ENCODE results near the gene MAST1.
"Not testable (repeated sequence)": the region's sequence is repeated elsewhere in the genome, so short reads cannot be mapped to it uniquely, and the experiment has no call there.

MAST1 gene

GRCh38 chr19:12794971-12795381, 43.3 kb upstream of the MAST1 start:
- no peak overlapping the region for H3K4me3 ChIP-seq (ENCODE audit: control insufficient read depth in 1 of 7, extremely low read depth in 1 of 7, insufficient read depth in 4 of 7, low read depth in 2 of 7, low read length in 6 of 7)
- DNase-seq = no peak
- POLR2A ChIA-PET = interaction anchor here (0.7 to 12.0 kb wide), 2 partner anchors 19 to 299 kb away, joined by 3 to 198 read pairs; partner anchors contain the start of gene HOOK2
- no peak overlapping the region for H3K27ac ChIP-seq (ENCODE audit: insufficient read depth in 1 of 2, low read depth in 1 of 2, low read length in 2 of 2, poor library complexity in 1 of 2, severe bottlenecking in 2 of 2)
- no peaks in the 10 kb centered on the region for H3K9me3 ChIP-seq (ENCODE audit: control extremely low read depth in 1 of 5, control insufficient read depth in 4 of 5, insufficient read depth in 2 of 5, low read depth in 1 of 5, low read length in 4 of 5)
- H3K27me3 ChIP-seq (replicated peaks in 2 of 5; ENCODE audit: control insufficient read depth in 4 of 5, insufficient read depth in 5 of 5, low read length in 4 of 5) = no peaks in the 10 kb centered on the region
- 95% methylated on average over 9 of the region's 9 CpGs for WGBS (ENCODE audit: insufficient coverage)
- H3K36me3 ChIP-seq (ENCODE audit: control insufficient read depth in 4 of 4, insufficient read depth in 4 of 4, low read length in 3 of 4) = peaks cover 0 to 12% (median 4%) of the 10 kb centered on the region in 4 experiments
- peaks cover 4 to 41% (median 32%) of the 10 kb centered on the region in 4 experiments for H3K4me1 ChIP-seq (ENCODE audit: control extremely low read depth in 1 of 4, control insufficient read depth in 4 of 4, insufficient read depth in 4 of 4, low read length in 3 of 4)
- CTCF ChIA-PET = interaction anchor here (0.6 to 15.3 kb wide), 9 partner anchors 26 to 121 kb away, joined by 3 to 612 read pairs (median 6); partner anchors contain the start of gene HOOK2

DNA sequence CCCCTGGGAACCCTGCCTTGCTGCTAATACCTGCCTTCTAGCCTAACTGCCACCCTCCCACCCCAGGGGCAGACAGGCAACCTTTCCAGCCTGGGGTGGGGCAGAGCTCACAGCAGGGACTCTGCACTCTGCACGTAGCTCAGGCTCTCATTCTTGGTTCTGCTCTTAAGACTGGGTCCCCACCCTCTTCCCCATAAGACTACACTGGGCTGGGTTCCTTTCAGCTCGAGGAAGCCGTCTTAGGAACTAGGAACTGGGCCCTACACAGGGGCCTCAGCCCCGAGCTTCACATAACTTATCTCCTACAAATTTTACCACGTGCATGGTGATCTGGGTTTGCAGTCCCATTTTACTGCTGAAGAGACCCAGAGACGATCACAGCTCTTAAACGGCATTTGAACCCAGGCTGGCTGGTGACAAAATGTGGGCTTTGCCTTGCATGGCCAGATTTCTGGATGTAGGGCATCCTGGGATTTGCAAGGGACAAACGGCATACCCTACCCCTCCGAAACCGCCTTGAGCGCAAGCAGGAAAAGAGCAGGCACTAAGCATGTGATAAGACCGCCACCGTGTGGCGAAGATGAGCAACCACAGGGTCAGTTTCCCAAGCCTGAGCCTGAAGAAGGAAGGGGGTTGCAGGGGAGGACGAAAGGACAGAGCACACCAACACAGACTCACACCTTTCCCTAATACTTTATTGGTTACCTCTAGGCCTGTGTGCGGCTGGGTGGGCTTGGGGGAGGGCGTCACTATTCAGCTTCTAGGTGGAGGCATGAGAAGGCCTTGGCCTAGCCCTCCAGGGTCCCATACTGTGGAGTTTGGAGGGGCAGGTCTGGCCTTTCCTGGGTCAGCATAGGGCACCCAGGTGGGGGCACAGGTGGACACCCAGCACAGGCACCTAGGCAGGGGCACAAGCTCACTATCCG, 41.9 kb upstream of the MAST1 start:
- Histone ChIP-seq H3K27me3 (replicated peaks in 2 of 5; ENCODE audit: control insufficient read depth in 4 of 5, insufficient read depth in 5 of 5, low read length in 4 of 5) (no peaks in the 10 kb centered on the region), H3K4me3 (ENCODE audit: control insufficient read depth in 1 of 7, extremely low read depth in 1 of 7, insufficient read depth in 4 of 7, low read depth in 2 of 7, low read length in 6 of 7) (peak overlapping the region in 4 of 7 experiments; percentile 3 to 40 (median 26)), H3K9me3 (ENCODE audit: control extremely low read depth in 1 of 5, control insufficient read depth in 4 of 5, insufficient read depth in 2 of 5, low read depth in 1 of 5, low read length in 4 of 5) (no peaks in the 10 kb centered on the region), H3K4me1 (ENCODE audit: control extremely low read depth in 1 of 4, control insufficient read depth in 4 of 4, insufficient read depth in 4 of 4, low read length in 3 of 4) (peaks cover 2 to 37% (median 34%) of the 10 kb centered on the region in 4 experiments), H3K27ac (ENCODE audit: insufficient read depth in 1 of 2, low read depth in 1 of 2, low read length in 2 of 2, poor library complexity in 1 of 2, severe bottlenecking in 2 of 2) (peak overlapping the region in 1 of 2 experiments; percentile 54), H3K36me3 (ENCODE audit: control insufficient read depth in 4 of 4, insufficient read depth in 4 of 4, low read length in 3 of 4) (peaks cover 0 to 13% (median 6%) of the 10 kb centered on the region in 4 experiments)
- DNase-seq = peak; percentile 76 to 88 (median 85)
- WGBS (ENCODE audit: insufficient coverage) = 26% methylated on average over 10 of the region's 18 CpGs
- ChIA-PET CTCF (interaction anchor here (0.9 to 15.3 kb wide), 17 partner anchors 8 to 123 kb away, joined by 3 to 612 read pairs (median 5); partner anchors contain the start of genes GET3, HOOK2 and TRIR), POLR2A (interaction anchor here (1.2 to 12.0 kb wide), 3 partner anchors 13 to 30 kb away, joined by 3 to 198 read pairs (median 6); partner anchors contain the start of gene HOOK2)

GRCh38 chr19:12797141-12797587, 41.2 kb upstream of the MAST1 start:
- H3K4me3 ChIP-seq (ENCODE audit: control insufficient read depth in 1 of 7, extremely low read depth in 1 of 7, insufficient read depth in 4 of 7, low read depth in 2 of 7, low read length in 6 of 7) = no peak overlapping the region
- H3K27ac ChIP-seq (ENCODE audit: insufficient read depth in 1 of 2, low read depth in 1 of 2, low read length in 2 of 2, poor library complexity in 1 of 2, severe bottlenecking in 2 of 2) = no peak overlapping the region
- H3K4me1 ChIP-seq (ENCODE audit: control extremely low read depth in 1 of 4, control insufficient read depth in 4 of 4, insufficient read depth in 4 of 4, low read length in 3 of 4) = peaks cover 2 to 45% (median 41%) of the 10 kb centered on the region in 4 experiments
- CTCF ChIA-PET = interaction anchor here (0.6 to 15.3 kb wide), 10 partner anchors 9 to 1594 kb away, joined by 3 to 612 read pairs (median 6); partner anchors contain the start of genes GET3 and HOOK2
- no peaks in the 10 kb centered on the region for H3K27me3 ChIP-seq (replicated peaks in 2 of 5; ENCODE audit: control insufficient read depth in 4 of 5, insufficient read depth in 5 of 5, low read length in 4 of 5)
- no peak for DNase-seq
- H3K36me3 ChIP-seq (ENCODE audit: control insufficient read depth in 4 of 4, insufficient read depth in 4 of 4, low read length in 3 of 4) = peaks cover 0 to 13% (median 6%) of the 10 kb centered on the region in 4 experiments
- H3K9me3 ChIP-seq (ENCODE audit: control extremely low read depth in 1 of 5, control insufficient read depth in 4 of 5, insufficient read depth in 2 of 5, low read depth in 1 of 5, low read length in 4 of 5) = no peaks in the 10 kb centered on the region
- WGBS (ENCODE audit: insufficient coverage) = 94% methylated on average over 6 of the region's 6 CpGs
- POLR2A ChIA-PET = interaction anchor here (12.0 kb wide), 1 partner anchor 21 kb away, joined by 198 read pairs; the partner anchor contains the start of gene HOOK2

GRCh38 chr19:12797607-12798006, 40.7 kb upstream of the MAST1 start:
- H3K27me3 ChIP-seq (replicated peaks in 2 of 5; ENCODE audit: control insufficient read depth in 4 of 5, insufficient read depth in 5 of 5, low read length in 4 of 5); H3K9me3 ChIP-seq (ENCODE audit: control extremely low read depth in 1 of 5, control insufficient read depth in 4 of 5, insufficient read depth in 2 of 5, low read depth in 1 of 5, low read length in 4 of 5); DNase-seq; H3K27ac ChIP-seq (ENCODE audit: insufficient read depth in 1 of 2, low read depth in 1 of 2, low read length in 2 of 2, poor library complexity in 1 of 2, severe bottlenecking in 2 of 2); H3K4me3 ChIP-seq (ENCODE audit: control insufficient read depth in 1 of 7, extremely low read depth in 1 of 7, insufficient read depth in 4 of 7, low read depth in 2 of 7, low read length in 6 of 7); POLR2A ChIA-PET: not testable (repeated sequence)
- peaks cover 2 to 47% (median 45%) of the 10 kb centered on the region in 4 experiments for H3K4me1 ChIP-seq (ENCODE audit: control extremely low read depth in 1 of 4, control insufficient read depth in 4 of 4, insufficient read depth in 4 of 4, low read length in 3 of 4)
- CTCF ChIA-PET = interaction anchor here (0.6 to 15.3 kb wide), 6 partner anchors 10 to 1594 kb away, joined by 3 to 612 read pairs (median 6); partner anchors contain the start of gene HOOK2
- WGBS (ENCODE audit: insufficient coverage) = 100% methylated on average over 2 of the region's 7 CpGs
- H3K36me3 ChIP-seq (ENCODE audit: control insufficient read depth in 4 of 4, insufficient read depth in 4 of 4, low read length in 3 of 4) = peaks cover 0 to 13% (median 6%) of the 10 kb centered on the region in 4 experiments

DNA sequence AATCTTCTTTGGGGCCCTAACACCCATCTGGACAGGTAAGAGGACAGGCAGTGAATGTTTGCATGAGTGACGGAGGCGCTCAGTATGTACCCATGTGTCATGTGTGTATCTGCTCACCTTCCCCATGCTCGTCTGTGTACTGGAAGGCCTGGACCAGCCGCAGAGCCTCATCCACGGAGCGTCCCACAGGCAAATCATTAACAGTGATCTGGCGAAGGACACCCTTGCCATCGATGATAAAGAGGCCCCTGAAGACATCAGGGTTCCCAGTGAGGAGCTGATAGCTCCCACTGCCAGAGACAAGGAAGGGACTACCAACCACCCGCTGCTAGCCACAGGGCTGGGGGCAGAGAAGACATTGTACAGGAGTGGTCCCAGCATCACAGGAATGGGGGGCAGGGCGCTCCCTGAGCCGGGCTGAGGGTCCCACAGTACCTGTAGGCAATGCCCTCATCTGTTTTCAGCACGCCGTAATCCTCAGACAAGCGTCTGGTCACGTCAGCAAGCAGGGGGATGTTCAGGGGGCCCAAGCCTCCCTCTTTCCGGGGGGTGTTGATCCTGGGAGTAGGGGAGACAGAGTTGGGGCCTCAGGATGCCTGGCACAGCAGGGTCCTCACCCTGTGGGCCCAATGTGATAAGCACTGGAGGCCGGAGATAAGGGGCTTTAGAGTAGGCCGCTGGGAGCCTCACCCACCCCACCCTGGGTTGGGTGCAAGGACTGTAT, 38.4 kb upstream of the MAST1 start:
- ChIA-PET CTCF (interaction anchor here (0.9 to 15.3 kb wide), 5 partner anchors 31 to 78 kb away, joined by 3 to 612 read pairs (median 5); partner anchors contain the start of genes HOOK2 and TRIR), POLR2A (no interaction called here)
- Histone ChIP-seq H3K4me3 (ENCODE audit: control insufficient read depth in 1 of 7, extremely low read depth in 1 of 7, insufficient read depth in 4 of 7, low read depth in 2 of 7, low read length in 6 of 7) (peak overlapping the region in 1 of 7 experiments; percentile 97), H3K27ac (ENCODE audit: insufficient read depth in 1 of 2, low read depth in 1 of 2, low read length in 2 of 2, poor library complexity in 1 of 2, severe bottlenecking in 2 of 2) (no peak overlapping the region), H3K27me3 (replicated peaks in 2 of 5; ENCODE audit: control insufficient read depth in 4 of 5, insufficient read depth in 5 of 5, low read length in 4 of 5) (peaks cover 0 to 3% (median 0%) of the 10 kb centered on the region in 5 experiments), H3K36me3 (ENCODE audit: control insufficient read depth in 4 of 4, insufficient read depth in 4 of 4, low read length in 3 of 4) (peaks cover 0 to 13% (median 6%) of the 10 kb centered on the region in 4 experiments), H3K4me1 (ENCODE audit: control extremely low read depth in 1 of 4, control insufficient read depth in 4 of 4, insufficient read depth in 4 of 4, low read length in 3 of 4) (peaks cover 0 to 35% (median 32%) of the 10 kb centered on the region in 4 experiments), H3K9me3 (ENCODE audit: control extremely low read depth in 1 of 5, control insufficient read depth in 4 of 5, insufficient read depth in 2 of 5, low read depth in 1 of 5, low read length in 4 of 5) (no peaks in the 10 kb centered on the region)
- WGBS (ENCODE audit: insufficient coverage) = 93% methylated on average over 11 of the region's 18 CpGs
- DNase-seq = no peak

DNA sequence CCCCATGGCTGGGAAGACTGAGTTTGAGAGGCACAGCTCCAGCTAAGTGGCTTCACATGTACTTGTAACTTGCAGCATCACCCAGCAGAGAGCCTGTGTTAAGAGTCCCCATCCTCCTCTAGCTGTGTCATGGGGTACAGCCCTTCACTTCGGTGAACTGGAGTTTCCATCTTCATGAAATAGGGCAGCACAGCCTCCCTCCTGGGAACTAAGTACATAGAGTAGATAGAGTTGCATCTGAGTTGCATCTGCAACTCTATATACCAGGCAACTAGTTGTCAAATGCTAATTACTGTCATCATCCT, 37.9 kb upstream of the MAST1 start:
- ChIA-PET POLR2A (no interaction called here), CTCF (interaction anchor here (1.4 to 15.3 kb wide), 3 partner anchors 31 to 68 kb away, joined by 4 to 612 read pairs (median 12); partner anchors contain the start of gene HOOK2)
- Histone ChIP-seq H3K9me3 (ENCODE audit: control extremely low read depth in 1 of 5, control insufficient read depth in 4 of 5, insufficient read depth in 2 of 5, low read depth in 1 of 5, low read length in 4 of 5) (no peaks in the 10 kb centered on the region), H3K4me3 (ENCODE audit: control insufficient read depth in 1 of 7, extremely low read depth in 1 of 7, insufficient read depth in 4 of 7, low read depth in 2 of 7, low read length in 6 of 7) (peak overlapping the region in 3 of 7 experiments; percentile 81 to 97 (median 87)), H3K36me3 (ENCODE audit: control insufficient read depth in 4 of 4, insufficient read depth in 4 of 4, low read length in 3 of 4) (peaks cover 0 to 13% (median 6%) of the 10 kb centered on the region in 4 experiments), H3K27me3 (replicated peaks in 2 of 5; ENCODE audit: control insufficient read depth in 4 of 5, insufficient read depth in 5 of 5, low read length in 4 of 5) (peaks cover 0 to 3% (median 0%) of the 10 kb centered on the region in 5 experiments), H3K4me1 (ENCODE audit: control extremely low read depth in 1 of 4, control insufficient read depth in 4 of 4, insufficient read depth in 4 of 4, low read length in 3 of 4) (peaks cover 0 to 35% (median 32%) of the 10 kb centered on the region in 4 experiments), H3K27ac (ENCODE audit: insufficient read depth in 1 of 2, low read depth in 1 of 2, low read length in 2 of 2, poor library complexity in 1 of 2, severe bottlenecking in 2 of 2) (no peak overlapping the region)
- no peak for DNase-seq
- 80% methylated on average over 1 of the region's 1 CpG for WGBS (ENCODE audit: insufficient coverage)

Data from common myeloid progenitor, CD34-positive (primary cell).